RWPE1 (cell line): Measurements from ENCODE around the gene CTBP2.

ENCODE experiments used
- CTCF ChIA-PET: fragments of 350-600 bp; sonication (Branson Sonifier 250); formaldehyde crosslinking; extraction: SDS; loops from one replicate; lab custom pipeline; 2021; lab: Yijun Ruan, JAX
- POLR2A ChIA-PET: fragments of 400-600 bp; formaldehyde crosslinking; extraction: SDS; loops from one replicate; lab custom pipeline; 2020; ENCODE audit warnings: antibody characterized with exemption; ENCODE audit not compliant: low non-redundant PET; lab: Yijun Ruan, JAX
- DNase-seq: peaks from one replicate; pipeline ENCODE4 v3.0.0; 2012; ENCODE audit warnings: low spot score
- H3K27ac ChIP-seq: fragments of 450-650 bp; 2 replicates; pipeline ENCODE4 v1.5.1; 2017
- TF ChIP-seq, protein P1 (sequence below): fragments of 450-650 bp; conservative IDR thresholded peaks from 2 replicates; pipeline ENCODE4 v1.5.1; 2017; ENCODE audit warnings: low read depth, mild to moderate bottlenecking

CTBP2 gene

DNA sequence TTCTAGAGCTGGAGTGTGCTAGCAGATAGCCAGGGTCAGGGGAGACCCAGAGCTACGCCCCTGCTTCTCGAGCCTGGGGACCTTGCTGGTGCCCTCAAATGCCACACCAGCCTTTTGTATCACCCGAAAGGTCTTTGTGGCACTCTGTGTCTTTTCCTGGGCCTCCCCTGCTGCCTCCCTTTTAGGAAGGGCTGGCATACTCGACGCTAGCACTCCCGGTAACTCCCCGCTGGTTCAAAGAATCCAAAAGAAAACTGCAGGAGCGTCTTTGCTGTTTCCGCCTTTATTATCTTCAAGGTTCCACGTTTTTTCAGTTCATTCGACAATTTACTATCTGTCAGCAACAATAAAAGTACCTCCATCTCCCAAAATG, 36.3 kb downstream of the CTBP2 start:
- TF ChIP-seq, protein P1, sequence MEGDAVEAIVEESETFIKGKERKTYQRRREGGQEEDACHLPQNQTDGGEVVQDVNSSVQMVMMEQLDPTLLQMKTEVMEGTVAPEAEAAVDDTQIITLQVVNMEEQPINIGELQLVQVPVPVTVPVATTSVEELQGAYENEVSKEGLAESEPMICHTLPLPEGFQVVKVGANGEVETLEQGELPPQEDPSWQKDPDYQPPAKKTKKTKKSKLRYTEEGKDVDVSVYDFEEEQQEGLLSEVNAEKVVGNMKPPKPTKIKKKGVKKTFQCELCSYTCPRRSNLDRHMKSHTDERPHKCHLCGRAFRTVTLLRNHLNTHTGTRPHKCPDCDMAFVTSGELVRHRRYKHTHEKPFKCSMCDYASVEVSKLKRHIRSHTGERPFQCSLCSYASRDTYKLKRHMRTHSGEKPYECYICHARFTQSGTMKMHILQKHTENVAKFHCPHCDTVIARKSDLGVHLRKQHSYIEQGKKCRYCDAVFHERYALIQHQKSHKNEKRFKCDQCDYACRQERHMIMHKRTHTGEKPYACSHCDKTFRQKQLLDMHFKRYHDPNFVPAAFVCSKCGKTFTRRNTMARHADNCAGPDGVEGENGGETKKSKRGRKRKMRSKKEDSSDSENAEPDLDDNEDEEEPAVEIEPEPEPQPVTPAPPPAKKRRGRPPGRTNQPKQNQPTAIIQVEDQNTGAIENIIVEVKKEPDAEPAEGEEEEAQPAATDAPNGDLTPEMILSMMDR, result no peak
- POLR2A ChIA-PET, result interaction anchor here (1.1 kb wide), 1 partner anchor 59 kb away, joined by 4 read pairs; no protein-coding TSS in a partner anchor
- CTCF ChIA-PET, result interaction anchor here (1.6 kb wide), 1 partner anchor 62 kb away, joined by 4 read pairs; no protein-coding TSS in a partner anchor
- DNase-seq, result peak; percentile 57
- peak overlapping the region; percentile 99 for H3K27ac ChIP-seq

DNA sequence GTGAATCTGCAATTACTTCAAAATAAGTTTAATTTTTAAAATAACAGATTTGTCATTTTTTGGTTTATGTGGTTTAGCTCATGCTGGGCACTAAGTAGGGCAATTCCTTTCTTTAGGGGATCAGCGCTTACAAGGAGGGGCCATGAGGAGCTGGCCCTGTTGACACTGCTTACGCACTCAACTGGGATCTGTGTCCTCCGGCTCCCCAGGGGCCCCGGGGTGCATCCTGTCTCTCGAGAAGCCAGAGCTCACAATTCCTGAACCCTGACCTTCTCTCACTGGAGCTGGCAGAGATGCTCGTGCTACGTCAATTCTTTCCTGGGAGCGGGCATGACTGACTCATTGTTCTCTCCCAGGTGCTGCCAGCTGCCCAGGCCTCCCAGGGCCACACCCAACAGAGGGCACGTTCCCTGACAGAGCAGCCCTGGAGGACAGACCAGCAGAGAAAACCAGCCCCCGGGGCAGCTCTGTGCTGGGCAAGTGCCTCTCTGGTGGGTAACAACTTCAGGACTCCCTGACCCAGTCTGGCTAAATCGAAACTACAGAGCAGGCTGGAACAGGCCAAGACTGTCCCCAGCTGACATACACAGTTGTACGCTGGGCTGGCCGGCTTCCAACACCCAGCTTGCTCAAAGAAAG, 36.8 kb downstream of the CTBP2 start:
- TF ChIP-seq, protein P1, result no peak
- H3K27ac ChIP-seq, result peak overlapping the region; percentile 99
- POLR2A ChIA-PET, result interaction anchor here (1.1 kb wide), 1 partner anchor 58 kb away, joined by 4 read pairs; no protein-coding TSS in a partner anchor
- CTCF ChIA-PET, result interaction anchor here (0.6 to 1.6 kb wide), 2 partner anchors 62 to 352 kb away, joined by 3 to 4 read pairs; no protein-coding TSS in a partner anchor
- DNase-seq, result peak; percentile 99

DNA sequence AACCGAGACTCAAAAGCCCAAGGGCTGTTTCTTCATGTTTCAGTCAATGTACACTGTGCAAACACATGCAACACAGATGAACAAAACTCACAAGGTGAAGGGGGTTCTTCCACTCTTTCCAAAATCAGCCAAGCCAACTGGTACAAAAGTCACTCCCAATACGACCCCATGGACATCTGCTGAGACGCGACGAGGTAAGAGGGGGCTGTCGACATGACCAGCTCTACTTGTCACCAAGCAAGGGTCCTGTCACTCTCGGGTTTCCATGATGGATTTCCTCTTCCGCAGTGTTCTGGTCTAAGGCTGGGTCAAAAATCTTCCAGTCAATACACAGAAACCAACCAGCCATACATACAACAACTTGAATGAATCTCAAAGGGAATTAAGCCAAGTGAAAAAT, 37.8 kb downstream of the CTBP2 start:
- peak overlapping the region; percentile 99 for H3K27ac ChIP-seq
- CTCF ChIA-PET, result no interaction called here
- TF ChIP-seq, protein P1, result no peak
- DNase-seq, result no peak
- POLR2A ChIA-PET, result no interaction called here

DNA sequence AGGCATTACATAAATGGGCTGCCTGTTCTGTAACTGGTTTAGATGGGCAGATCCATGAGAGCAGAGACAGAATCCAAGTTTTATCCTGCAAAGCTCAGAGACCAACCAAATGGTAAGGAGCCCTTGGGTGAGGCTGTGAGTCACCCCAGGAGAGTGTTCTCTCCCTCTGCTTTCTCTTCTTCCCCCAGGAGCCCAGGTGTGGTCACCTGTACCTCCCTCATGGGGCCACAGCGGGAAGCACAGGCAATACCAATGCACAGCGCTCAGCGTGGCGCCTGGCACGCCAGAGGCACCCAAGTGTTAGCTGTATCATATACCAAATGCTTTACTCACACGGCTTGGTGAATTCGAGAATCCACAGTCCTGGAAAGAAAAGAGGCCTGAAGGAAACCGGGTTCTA, 39.4 kb downstream of the CTBP2 start:
- peak; percentile 96 for DNase-seq
- TF ChIP-seq, protein P1, result no peak
- ChIA-PET CTCF (interaction anchor here (0.5 to 2.1 kb wide), 8 partner anchors 11 to 413 kb away, joined by 3 to 11 read pairs (median 3); no protein-coding TSS in a partner anchor), POLR2A (no interaction called here)
- H3K27ac ChIP-seq, result peak overlapping the region; percentile 69

DNA sequence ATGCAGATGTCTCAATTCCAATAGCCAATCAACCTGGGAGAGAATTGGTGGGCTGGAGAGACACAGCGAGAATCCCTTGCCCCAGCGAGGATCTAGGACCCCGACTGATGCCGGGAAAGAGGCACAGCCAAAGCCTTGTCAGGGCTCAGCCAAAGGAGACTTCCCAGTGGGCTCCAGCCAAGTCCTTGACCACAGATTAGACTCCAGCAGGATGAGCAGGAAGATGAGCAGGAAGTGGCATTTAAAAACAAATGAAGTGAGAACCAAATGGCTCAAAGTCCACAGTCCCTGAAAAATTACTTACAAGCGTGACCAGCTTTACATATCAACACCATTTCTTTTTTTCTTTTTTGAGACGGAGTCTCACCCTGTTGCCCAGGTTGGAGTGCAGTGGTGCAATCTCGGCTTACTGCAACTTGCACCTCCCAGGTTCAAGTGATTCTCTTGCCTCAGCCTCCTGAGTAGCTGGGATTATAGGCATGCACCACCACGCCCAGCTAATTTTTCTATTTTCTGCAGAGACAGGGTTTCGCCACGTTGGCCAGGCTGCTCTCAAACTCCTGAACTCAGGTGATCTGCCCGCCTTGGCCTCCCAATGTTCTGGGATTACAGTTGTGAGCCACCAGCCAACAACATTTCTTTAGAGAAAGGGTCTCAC, 40.2 kb downstream of the CTBP2 start:
- ChIA-PET POLR2A (no interaction called here), CTCF (interaction anchor here (0.5 to 2.1 kb wide), 5 partner anchors 22 to 72 kb away, joined by 3 to 11 read pairs (median 3); no protein-coding TSS in a partner anchor)
- DNase-seq, result no peak
- H3K27ac ChIP-seq, result peak overlapping the region; percentile 69
- TF ChIP-seq, protein P1, result no peak

DNA sequence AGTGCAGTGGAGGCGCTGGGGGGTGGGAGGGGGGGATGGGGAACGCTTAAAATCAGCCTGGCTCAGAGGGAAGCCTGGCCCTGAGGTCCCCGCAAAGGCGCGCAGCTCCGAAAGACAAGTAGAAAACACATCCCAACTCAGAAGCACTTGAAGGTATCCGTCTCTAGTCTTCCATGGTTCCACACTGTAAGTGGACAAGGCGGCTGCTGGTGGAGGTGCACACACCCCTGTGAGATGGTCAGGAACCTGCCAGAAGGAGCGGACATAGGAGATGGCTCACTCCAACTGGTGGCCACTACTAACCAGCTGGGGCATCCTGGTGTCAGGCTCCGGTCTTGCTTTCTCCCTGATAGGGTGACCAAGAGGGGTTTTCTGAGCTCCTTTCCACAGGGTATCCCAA, 41.7 kb downstream of the CTBP2 start:
- peak overlapping the region; percentile 27; the same call in 1 of the 2 replicates for H3K27ac ChIP-seq
- no peak for DNase-seq
- ChIA-PET POLR2A (no interaction called here), CTCF (interaction anchor here (1.4 kb wide), 1 partner anchor 71 kb away, joined by 4 read pairs; no protein-coding TSS in a partner anchor)
- TF ChIP-seq, protein P1, result no peak
